ENCODE results near the gene TMEM150B. TPM values are rescaled to one million over a fixed set of nuclear protein-coding genes. Genes with fewer than 3 reads are reported as not detected.

Gene TMEM150B
- polyA plus RNA-seq, 1 donor from 2014 or later, result not detected

GRCh38 chr19:55276720-55277430 is 48.3 kb downstream of the TMEM150B start:
- no peaks in the 10 kb centered on the region for H3K9me3 ChIP-seq (ENCODE audit: low read length)
- H2AFZ ChIP-seq (ENCODE audit: low read depth, low read length), result no peak overlapping the region
- no peaks in the 10 kb centered on the region for H3K36me3 ChIP-seq (ENCODE audit: insufficient read depth, low read length)
- H3F3A ChIP-seq (ENCODE audit: insufficient read depth, low read length, poor library complexity, severe bottlenecking), result no peaks in the 10 kb centered on the region
- H3K27me3 ChIP-seq (ENCODE audit: insufficient read depth, low read depth, low read length), result no peaks in the 10 kb centered on the region
- H4K20me1 ChIP-seq (ENCODE audit: insufficient read depth), result no peaks in the 10 kb centered on the region
- peaks cover 13% of the 10 kb centered on the region for H3K79me2 ChIP-seq (replicated peaks; ENCODE audit: insufficient read depth, low read length)
- H3K4me2 ChIP-seq (ENCODE audit: low read length), result no peak overlapping the region
- no peaks in the 10 kb centered on the region for H3K9me2 ChIP-seq (ENCODE audit: insufficient read depth, low read length)
- H3K9ac ChIP-seq (ENCODE audit: low read length), result no peak overlapping the region
- H3K4me3 ChIP-seq (ENCODE audit: low read length), result no peak overlapping the region
- no peak overlapping the region for H3K27ac ChIP-seq (ENCODE audit: low read length)
- TF ChIP-seq REST (IDR thresholded peaks at IDR 0.05; ENCODE audit: borderline replicate concordance) (no peak), CTCF (IDR thresholded peaks at IDR 0.05; ENCODE audit: poor library complexity, severe bottlenecking) (no peak), EP300 (conservative IDR thresholded peaks at IDR 0.05; ENCODE audit: poor library complexity, severe bottlenecking) (no peak), EZH2 (IDR thresholded peaks at IDR 0.05; ENCODE audit: borderline replicate concordance, insufficient read depth, low read length, poor library complexity, severe bottlenecking) (no peak), MXI1 (conservative IDR thresholded peaks at IDR 0.05; ENCODE audit: poor library complexity, severe bottlenecking) (no peak)

DNA sequence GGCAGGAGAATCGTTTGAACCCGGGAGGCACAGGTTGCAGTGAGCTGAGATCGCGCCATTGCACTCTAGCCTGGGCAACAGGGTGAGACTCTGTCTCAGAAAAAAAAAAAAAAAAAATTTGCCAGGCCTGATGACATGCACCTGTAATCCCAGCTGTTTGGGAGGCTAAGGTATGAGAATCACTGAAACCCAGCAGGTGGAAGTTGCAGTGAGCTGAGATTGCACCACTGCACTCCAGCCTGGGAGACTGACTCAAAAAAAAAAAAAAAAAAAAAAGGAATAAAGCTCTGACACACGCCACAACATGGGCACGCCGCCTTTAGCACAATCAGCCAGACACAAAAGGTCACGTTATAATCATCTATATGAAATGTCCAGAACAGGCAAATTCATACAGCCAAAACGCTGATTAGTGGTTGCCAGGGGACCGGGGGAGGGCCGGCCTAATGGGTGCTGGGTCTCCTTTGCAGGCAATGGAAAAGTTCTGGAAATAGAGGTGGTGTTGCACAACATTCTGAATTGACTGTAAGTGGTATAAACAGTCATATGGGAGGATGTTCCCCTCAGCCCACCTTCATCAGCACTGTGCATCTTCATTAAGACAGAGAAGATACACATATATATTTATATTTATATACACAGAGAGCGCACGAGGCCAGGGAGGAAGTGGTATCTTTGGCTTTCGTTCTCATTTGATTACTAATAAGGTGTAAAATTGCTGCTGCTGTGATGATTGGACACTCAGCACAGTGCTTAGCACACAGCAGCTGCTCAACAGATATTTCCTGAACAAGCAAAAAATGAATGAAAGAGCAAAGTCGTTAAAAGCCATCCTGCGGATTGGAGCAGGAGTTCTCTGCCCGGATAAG is 49.1 kb downstream of the TMEM150B start:
- TF ChIP-seq SMC3 (conservative IDR thresholded peaks at IDR 0.05; ENCODE audit: poor library complexity), result no peak
- TF ChIP-seq EZH2 (IDR thresholded peaks at IDR 0.05; ENCODE audit: borderline replicate concordance, insufficient read depth, low read length, poor library complexity, severe bottlenecking), result no peak
- no peak for TF ChIP-seq POLR2AphosphoS5 (IDR thresholded peaks at IDR 0.05)
- no peak for TF ChIP-seq TAF1 (IDR thresholded peaks at IDR 0.05; ENCODE audit: low read depth)
- TF ChIP-seq REST (IDR thresholded peaks at IDR 0.05; ENCODE audit: borderline replicate concordance), result no peak
- no peak for TF ChIP-seq MXI1 (conservative IDR thresholded peaks at IDR 0.05; ENCODE audit: poor library complexity, severe bottlenecking)
- TF ChIP-seq CTCF (IDR thresholded peaks at IDR 0.05; ENCODE audit: poor library complexity, severe bottlenecking), result no peak
- TF ChIP-seq EP300 (conservative IDR thresholded peaks at IDR 0.05; ENCODE audit: poor library complexity, severe bottlenecking), result no peak
- no peak for TF ChIP-seq RAD21 (conservative IDR thresholded peaks at IDR 0.05)
- Histone ChIP-seq H3K9ac (ENCODE audit: low read length) (no peak overlapping the region), H3F3A (ENCODE audit: insufficient read depth, low read length, poor library complexity, severe bottlenecking) (no peaks in the 10 kb centered on the region), H3K9me2 (ENCODE audit: insufficient read depth, low read length) (no peaks in the 10 kb centered on the region), H3K27ac (ENCODE audit: low read length) (no peak overlapping the region), H3K79me2 (replicated peaks; ENCODE audit: insufficient read depth, low read length) (peaks cover 13% of the 10 kb centered on the region), H3K4me2 (ENCODE audit: low read length) (no peak overlapping the region), H3K9me3 (ENCODE audit: low read length) (no peaks in the 10 kb centered on the region), H4K20me1 (ENCODE audit: insufficient read depth) (no peaks in the 10 kb centered on the region), H3K4me3 (ENCODE audit: low read length) (no peak overlapping the region), H3K36me3 (ENCODE audit: insufficient read depth, low read length) (no peaks in the 10 kb centered on the region), H3K27me3 (ENCODE audit: insufficient read depth, low read depth, low read length) (no peaks in the 10 kb centered on the region), H2AFZ (ENCODE audit: low read depth, low read length) (no peak overlapping the region)

Data from neural cell (in vitro differentiated cells).